GM19328 (cell line): ENCODE data around the gene SLC34A2.

Source experiments
- ATAC-seq: cut with Tn5 transposase; IDR thresholded peaks from one replicate; pipeline ENCODE4 v1.9.1; 2021; ENCODE audit warnings: mild to moderate bottlenecking, moderate library complexity; ENCODE audit not compliant: unreplicated experiment

Gene SLC34A2

DNA sequence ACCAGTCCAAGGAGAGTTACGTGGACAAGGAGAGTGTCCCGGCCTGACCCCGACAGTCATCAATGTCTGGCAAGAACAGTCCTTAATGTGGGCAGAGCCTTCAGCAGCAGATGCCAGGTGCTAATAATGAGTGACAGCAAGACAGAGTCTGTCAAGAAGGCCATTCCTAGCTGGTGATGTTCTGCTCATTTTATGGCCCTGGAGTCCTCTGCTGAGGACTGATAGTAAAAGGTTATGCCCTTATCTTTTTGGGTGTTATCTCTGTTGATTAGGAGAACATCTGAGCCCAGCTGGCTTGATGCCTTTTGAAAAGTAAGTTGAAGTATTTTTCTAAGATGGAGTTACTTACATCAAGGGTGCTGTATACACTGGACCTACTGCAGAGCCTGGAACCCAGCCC, 67.3 kb downstream of the SLC34A2 start:
- ATAC-seq: no peak

DNA sequence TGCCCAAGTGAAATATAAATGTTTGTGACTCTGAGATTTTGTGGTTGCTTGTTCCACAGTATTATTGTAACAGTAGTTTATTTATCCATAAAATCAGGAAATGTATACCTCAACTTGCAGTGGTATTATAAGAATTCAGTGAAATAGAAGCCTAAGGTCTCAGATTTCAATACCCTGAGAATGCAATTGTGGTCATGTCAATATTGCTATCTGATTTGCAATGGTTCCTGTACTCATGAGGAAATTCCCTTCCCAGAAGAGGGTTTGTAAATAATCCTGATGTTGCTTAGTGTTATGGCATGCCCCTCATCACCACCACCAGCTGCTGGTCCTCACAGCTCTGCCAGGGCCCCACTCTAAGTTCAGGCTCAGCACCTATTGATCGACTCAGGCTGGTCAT, 67.8 kb downstream of the SLC34A2 start:
- ATAC-seq: no peak

- no peak for ATAC-seq
These were observed 70.2 kb downstream of the SLC34A2 start for GRCh38 chr4:25725870-25726269.

DNA sequence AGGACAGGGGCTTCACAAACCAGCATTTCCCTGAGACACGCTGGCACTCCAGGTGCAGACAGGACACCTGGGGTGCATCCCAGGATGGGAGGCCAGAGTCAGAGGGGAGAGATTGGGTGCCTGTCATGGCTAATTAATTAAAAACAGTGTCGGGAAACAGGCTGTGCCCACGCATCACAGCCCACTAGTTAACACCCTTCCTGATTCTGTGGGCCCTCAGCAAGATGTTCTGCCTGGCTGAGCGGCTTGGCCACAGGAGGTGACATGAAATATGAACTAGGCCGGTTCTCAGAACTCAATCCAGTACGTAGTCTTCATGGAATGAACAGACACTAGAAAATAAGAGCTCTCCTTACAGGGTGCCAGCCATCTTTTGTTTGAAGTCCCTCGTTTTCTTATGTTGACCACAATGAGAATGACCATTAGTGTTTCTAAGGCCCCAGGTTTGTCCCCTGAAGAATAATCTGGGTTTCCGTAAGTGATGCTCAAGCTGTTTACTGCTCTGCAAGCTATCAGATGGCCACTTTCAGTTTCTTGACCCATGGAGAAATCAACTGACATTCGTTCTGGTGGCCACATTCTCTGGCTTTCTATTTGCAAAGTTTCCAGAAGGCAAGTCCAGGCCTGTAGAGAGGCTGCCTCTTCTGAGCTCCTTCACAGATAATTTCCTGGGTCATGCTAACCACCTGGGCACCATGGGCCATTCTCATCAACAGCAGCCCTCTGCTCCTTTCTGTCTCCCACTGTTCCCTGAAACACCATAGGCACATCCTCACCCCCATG, 72.3 kb downstream of the SLC34A2 start:
- ATAC-seq: no peak
